B cell (primary cell): Measurements from ENCODE around the gene SCAMP5. TPM values are rescaled to one million over a fixed set of nuclear protein-coding genes. Genes with fewer than 3 reads are reported as not detected.

Experiments used
- ATAC-seq: fragments of 200-7000 bp; cut with Tn5 transposase; one replicate; pipeline ENCODE4 v1.10.0; 2021; ENCODE audit warnings: low read depth, mild to moderate bottlenecking, moderate number of reproducible peaks, moderate library complexity
- CTCF ChIA-PET: fragments of 350-600 bp; sonication (Branson Sonifier 250); formaldehyde crosslinking; loops from one replicate; lab custom pipeline; 2021; ENCODE audit warnings: antibody characterized with exemption, inconsistent platforms; lab: Charles Lee
- POLR2A ChIA-PET: fragments of 350-600 bp; sonication (Branson Sonifier 250); formaldehyde crosslinking; loops from one replicate; lab custom pipeline; 2021; ENCODE audit warnings: antibody characterized with exemption; lab: Charles Lee
- DNase-seq: peaks from one replicate; pipeline ENCODE4 v3.0.0; 2013
- H2AFZ ChIP-seq: 2 replicates; pipeline ENCODE4 v1.6.1; 2012; ENCODE audit warnings: mild to moderate bottlenecking, low read depth, low read length; ENCODE audit not compliant: insufficient read depth, poor library complexity, severe bottlenecking
- H3K27ac ChIP-seq, 2 donors: 1 replicate in 1 of 2; 2 replicates in 1 of 2; pipeline ENCODE4 v1.5.1; 2012 to 2013; ENCODE audit warnings: low read length in 2 of 2, mild to moderate bottlenecking in 2 of 2, moderate library complexity in 1 of 2
- H3K27me3 ChIP-seq, 4 experiments: fragments of 200-600 bp in 1 of 4; sonication (generic) in 1 of 4; replicated peaks in 1 of 4; 1 replicate in 2 of 4; 2 replicates in 2 of 4; pipeline versions ENCODE4 v1.6.1 to v1.7.0; 2013 to 2016; ENCODE audit warnings: low read length in 3 of 4, mild to moderate bottlenecking in 2 of 4, mixed read lengths in 1 of 4, moderate library complexity in 1 of 4; ENCODE audit not compliant: insufficient read depth in 4 of 4, control insufficient read depth in 3 of 4; ENCODE audit errors: control extremely low read depth in 1 of 4
- H3K36me3 ChIP-seq, 2 experiments: replicated peaks in 1 of 2; 1 replicate in 1 of 2; 2 replicates in 1 of 2; pipeline versions ENCODE4 v1.6.1 to v1.7.1; 2013; ENCODE audit warnings: low read length in 1 of 2; ENCODE audit not compliant: insufficient read depth in 2 of 2, control insufficient read depth in 1 of 2; ENCODE audit errors: control extremely low read depth in 1 of 2, extremely low read depth in 1 of 2
- H3K4me1 ChIP-seq, 2 donors: fragments of 200-600 bp in 1 of 2; sonication (generic) in 1 of 2; 1 replicate in 1 of 2; 2 replicates in 1 of 2; pipeline versions ENCODE4 v1.5.1 to v1.6.1; 2013 to 2017; ENCODE audit warnings: low read length in 2 of 2; ENCODE audit not compliant: control insufficient read depth in 2 of 2, insufficient read depth in 2 of 2
- H3K4me2 ChIP-seq: replicated peaks from 2 replicates; pipeline ENCODE3; 2012; ENCODE audit warnings: mild to moderate bottlenecking, low read depth, low read length; ENCODE audit not compliant: poor library complexity, severe bottlenecking
- H3K4me3 ChIP-seq, 5 experiments: fragments of 200-600 bp in 1 of 5; sonication (generic) in 1 of 5; 1 replicate in 3 of 5; 2 replicates in 2 of 5; pipeline versions ENCODE4 v1.5.1 to v1.7.0; 2011 to 2016; ENCODE audit warnings: low read length in 4 of 5, mild to moderate bottlenecking in 4 of 5, low read depth in 2 of 5, control low read depth in 1 of 5, moderate library complexity in 1 of 5; ENCODE audit not compliant: insufficient read depth in 1 of 5; ENCODE audit errors: control extremely low read depth in 1 of 5, extremely low read depth in 1 of 5
- H3K79me2 ChIP-seq: fragments of 200-600 bp; sonication (generic); one replicate; pipeline ENCODE4 v1.6.0; 2016; ENCODE audit warnings: low read length; ENCODE audit not compliant: control insufficient read depth, insufficient read depth
- H3K9ac ChIP-seq: fragments of 200-600 bp; sonication (generic); 2 replicates; pipeline ENCODE4 v1.6.1; 2017; ENCODE audit warnings: mild to moderate bottlenecking, low read length, moderate library complexity
- H3K9me3 ChIP-seq, 3 donors: one replicate each; pipeline versions ENCODE4 v1.6.1 to v1.7.1; 2013; ENCODE audit warnings: low read length in 2 of 3; ENCODE audit not compliant: control insufficient read depth in 2 of 3, insufficient read depth in 1 of 3; ENCODE audit errors: control extremely low read depth in 1 of 3
- H4K20me1 ChIP-seq: 2 replicates; pipeline ENCODE4 v1.6.0; 2012; ENCODE audit warnings: mild to moderate bottlenecking, low read length; ENCODE audit not compliant: insufficient read depth, control insufficient read depth, poor library complexity, severe bottlenecking
- H3K27ac Mint-ChIP-seq: one replicate; pipeline ENCODE4 v1.8.0; 2021; ENCODE audit warnings: mixed read lengths
- H3K27me3 Mint-ChIP-seq: one replicate; pipeline ENCODE4 v1.8.0; 2021; ENCODE audit warnings: mixed read lengths
- H3K4me1 Mint-ChIP-seq: one replicate; pipeline ENCODE4 v1.8.0; 2021; ENCODE audit warnings: mixed read lengths
- H3K4me3 Mint-ChIP-seq: one replicate; pipeline ENCODE4 v1.8.0; 2021; ENCODE audit warnings: mixed read lengths
- H3K9me3 Mint-ChIP-seq: one replicate; pipeline ENCODE4 v1.8.0; 2022; ENCODE audit warnings: mixed read lengths; ENCODE audit not compliant: insufficient read depth
- EZH2 ChIP-seq: IDR thresholded peaks from 2 replicates; pipeline ENCODE4 v1.6.1; 2012; ENCODE audit warnings: borderline replicate concordance, low read depth, mild to moderate bottlenecking, moderate library complexity, low read length; ENCODE audit not compliant: insufficient read depth, poor library complexity, severe bottlenecking
- WGBS: methylation state at CpG from one replicate; pipeline ENCODE4 v1.1.5; 2013; ENCODE audit warnings: missing lambda C conversion rate; ENCODE audit not compliant: insufficient coverage; 5-methylcytosine and 5-hydroxymethylcytosine counted together
- intact Hi-C: fragments of 100-400 bp; cut with micrococcal nuclease; formaldehyde crosslinking; loops from one replicate; pipeline ENCODE4 v1.10.0; 2022
- polyA plus RNA-seq: library from polyadenylated mRNA; depleted of rRNA; stranded (reverse); fragments of >200 nt; gene quantifications from 2 replicates; pipeline ENCODE4 v1.2.3, GENCODE V29; 2012
- total RNA-seq, 2 donors: library from RNA; stranded (reverse); fragments of 120-200 nt in 1 of 2; gene quantifications; 1 replicate in 1 of 2; 2 replicates in 1 of 2; pipeline versions ENCODE4 v1.2.3 to v1.2.4, GENCODE V29; 2013 to 2022
- TF ChIP-seq, protein P1 (sequence below): fragments of 200-600 bp; IDR thresholded peaks from one replicate; pipeline ENCODE4 v1.8.0; 2022; ENCODE audit warnings: antibody characterized with exemption, mild to moderate bottlenecking

The SCAMP5 gene
- total and polyA plus RNA-seq, 2 donors (not counting 1 experiment from before 2014, with no cell fraction given) = 0.59 to 3.4 TPM

GRCh38 chr15:75025548-75026260 lies 30.3 kb downstream of the SCAMP5 start:
- Histone ChIP-seq H4K20me1 (peaks cover 17% of the 10 kb centered on the region), H3K27ac (no peak overlapping the region), H3K4me2 (no peak overlapping the region), H3K36me3 (peaks cover 0 to 2% of the 10 kb centered on the region in 2 experiments), H3K27me3 (peaks cover 0 to 13% (median 4%) of the 10 kb centered on the region in 4 experiments), H3K9me3 (no peaks in the 10 kb centered on the region), H3K4me3 (no peak overlapping the region), H2AFZ (no peak overlapping the region), H3K4me1 (peaks cover 10 to 28% of the 10 kb centered on the region in 2 donors), H3K79me2 (peaks cover 24% of the 10 kb centered on the region), H3K9ac (no peak overlapping the region)
- Mint-ChIP-seq H3K4me3 (peak overlapping the region; percentile 45), H3K9me3 (no peaks in the 10 kb centered on the region), H3K27ac (peak overlapping the region; percentile 38), H3K27me3 (peaks cover 8% of the 10 kb centered on the region), H3K4me1 (peaks cover 19% of the 10 kb centered on the region)
- ATAC-seq (no peak), DNase-seq (no peak)
- WGBS = 100% methylated on average over 3 of the region's 5 CpGs
- CTCF ChIA-PET = interaction anchor here (1.0 to 10.4 kb wide), 7 partner anchors 8 to 654 kb away, joined by 3 to 170 read pairs (median 3); partner anchors contain the start of gene C15orf39
- POLR2A ChIA-PET = interaction anchor here (1.2 kb wide), 1 partner anchor 176 kb away, joined by 3 read pairs; the partner anchor contains the start of gene C15orf39
- intact Hi-C loops = loop anchor here (10.0 kb wide), 1 partner anchor 619 kb away; the partner anchor contains the start of genes IMP3 and SNX33
- no peak for TF ChIP-seq EZH2
- TF ChIP-seq, protein P1, sequence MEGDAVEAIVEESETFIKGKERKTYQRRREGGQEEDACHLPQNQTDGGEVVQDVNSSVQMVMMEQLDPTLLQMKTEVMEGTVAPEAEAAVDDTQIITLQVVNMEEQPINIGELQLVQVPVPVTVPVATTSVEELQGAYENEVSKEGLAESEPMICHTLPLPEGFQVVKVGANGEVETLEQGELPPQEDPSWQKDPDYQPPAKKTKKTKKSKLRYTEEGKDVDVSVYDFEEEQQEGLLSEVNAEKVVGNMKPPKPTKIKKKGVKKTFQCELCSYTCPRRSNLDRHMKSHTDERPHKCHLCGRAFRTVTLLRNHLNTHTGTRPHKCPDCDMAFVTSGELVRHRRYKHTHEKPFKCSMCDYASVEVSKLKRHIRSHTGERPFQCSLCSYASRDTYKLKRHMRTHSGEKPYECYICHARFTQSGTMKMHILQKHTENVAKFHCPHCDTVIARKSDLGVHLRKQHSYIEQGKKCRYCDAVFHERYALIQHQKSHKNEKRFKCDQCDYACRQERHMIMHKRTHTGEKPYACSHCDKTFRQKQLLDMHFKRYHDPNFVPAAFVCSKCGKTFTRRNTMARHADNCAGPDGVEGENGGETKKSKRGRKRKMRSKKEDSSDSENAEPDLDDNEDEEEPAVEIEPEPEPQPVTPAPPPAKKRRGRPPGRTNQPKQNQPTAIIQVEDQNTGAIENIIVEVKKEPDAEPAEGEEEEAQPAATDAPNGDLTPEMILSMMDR = no peak

GRCh38 chr15:75027551-75027950 lies 32.2 kb downstream of the SCAMP5 start:
- ATAC-seq (no peak), DNase-seq (no peak)
- CTCF ChIA-PET = interaction anchor here (0.8 to 10.4 kb wide), 4 partner anchors 9 to 179 kb away, joined by 3 to 170 read pairs (median 12); no protein-coding TSS in a partner anchor
- no peaks in the 10 kb centered on the region for H3K27me3 Mint-ChIP-seq
- Histone ChIP-seq H3K36me3 (peaks cover 0 to 2% of the 10 kb centered on the region in 2 experiments), H4K20me1 (peaks cover 17% of the 10 kb centered on the region), H3K79me2 (peaks cover 24% of the 10 kb centered on the region), H3K9ac (no peak overlapping the region), H3K4me1 (peaks cover 17 to 36% of the 10 kb centered on the region in 2 donors), H3K9me3 (no peaks in the 10 kb centered on the region), H3K27ac (no peak overlapping the region), H3K27me3 (peaks cover 0 to 6% (median 0%) of the 10 kb centered on the region in 4 experiments), H2AFZ (no peak overlapping the region), H3K4me2 (no peak overlapping the region), H3K4me3 (no peak overlapping the region)
- TF ChIP-seq, protein P1 = no peak
- TF ChIP-seq EZH2 = no peak
- H3K4me3 Mint-ChIP-seq = no peak overlapping the region
- no peaks in the 10 kb centered on the region for H3K9me3 Mint-ChIP-seq
- peak overlapping the region; percentile 3 for H3K27ac Mint-ChIP-seq
- POLR2A ChIA-PET = no interaction called here
- H3K4me1 Mint-ChIP-seq = peaks cover 26% of the 10 kb centered on the region
- intact Hi-C loops = loop anchor here (10.0 kb wide), 1 partner anchor 617 kb away; the partner anchor contains the start of genes IMP3 and SNX33
- WGBS = 78% methylated on average over 7 of the region's 7 CpGs
